MCF 10A (cell line): ENCODE data around the gene PCCA. TPM values are rescaled to one million over a fixed set of nuclear protein-coding genes. Genes with fewer than 3 reads are reported as not detected.
A peak's percentile ranks its signal among the peaks of the same experiment; 100 is the strongest.

Experiments
- BruUV-seq: library from RNA; stranded (reverse); fragments of 400-500 nt; replicated peaks from 2 replicates; lab custom pipeline; 2021; lab: Mats Ljungman, UMichigan
- CTCF ChIA-PET: fragments of 300-600 bp; sonication (Branson Sonifier 250); formaldehyde crosslinking; extraction: SDS; loops from one replicate; lab custom pipeline; 2021; ENCODE audit warnings: antibody characterized with exemption, inconsistent platforms; lab: Yijun Ruan, JAX
- POLR2A ChIA-PET: fragments of 300-600, 350-650 bp; sonication (Branson Sonifier 250); formaldehyde crosslinking; extraction: SDS; loops from one replicate; lab custom pipeline; 2020; ENCODE audit warnings: antibody characterized with exemption, inconsistent platforms; lab: Yijun Ruan, JAX
- DNase-seq: peaks from one replicate; pipeline ENCODE4 v3.0.0-alpha.2; 2018; ENCODE audit not compliant: unreplicated experiment
- H3K27ac Mint-ChIP-seq: one replicate; pipeline ENCODE4 v1.8.0; 2022; ENCODE audit warnings: mild to moderate bottlenecking, low read depth, mixed read lengths; ENCODE audit not compliant: unreplicated experiment
- H3K27me3 Mint-ChIP-seq: one replicate; pipeline ENCODE4 v1.8.0; 2022; ENCODE audit warnings: mixed read lengths; ENCODE audit not compliant: insufficient read depth, unreplicated experiment
- H3K36me3 Mint-ChIP-seq: one replicate; pipeline ENCODE4 v1.8.0; 2022; ENCODE audit warnings: mild to moderate bottlenecking, moderate library complexity, mixed read lengths; ENCODE audit not compliant: insufficient read depth, unreplicated experiment
- H3K4me1 Mint-ChIP-seq: one replicate; pipeline ENCODE4 v1.8.0; 2022; ENCODE audit warnings: mixed read lengths; ENCODE audit not compliant: insufficient read depth, unreplicated experiment
- H3K4me3 Mint-ChIP-seq: one replicate; pipeline ENCODE4 v1.8.0; 2022; ENCODE audit warnings: mild to moderate bottlenecking, moderate library complexity, mixed read lengths; ENCODE audit not compliant: unreplicated experiment
- H3K9me3 Mint-ChIP-seq: one replicate; pipeline ENCODE4 v1.8.0; 2022; ENCODE audit warnings: mixed read lengths; ENCODE audit not compliant: unreplicated experiment
- intact Hi-C: fragments of 100-400 bp; cut with micrococcal nuclease; formaldehyde crosslinking; loops from 2 replicates; pipeline ENCODE4 v1.14.1; 2022
- total RNA-seq: library from RNA; stranded (reverse); gene quantifications from 2 replicates; pipeline ENCODE4 v1.2.3, GENCODE V29; 2022
- TF ChIP-seq, protein P1 (sequence below): fragments of 200-600 bp; IDR thresholded peaks from one replicate; pipeline ENCODE4 v1.8.0; 2022; ENCODE audit warnings: antibody characterized with exemption, mild to moderate bottlenecking; ENCODE audit not compliant: unreplicated experiment

The PCCA gene
- total RNA-seq, 1 experiment from 2014 or later = 23.4 TPM

DNA sequence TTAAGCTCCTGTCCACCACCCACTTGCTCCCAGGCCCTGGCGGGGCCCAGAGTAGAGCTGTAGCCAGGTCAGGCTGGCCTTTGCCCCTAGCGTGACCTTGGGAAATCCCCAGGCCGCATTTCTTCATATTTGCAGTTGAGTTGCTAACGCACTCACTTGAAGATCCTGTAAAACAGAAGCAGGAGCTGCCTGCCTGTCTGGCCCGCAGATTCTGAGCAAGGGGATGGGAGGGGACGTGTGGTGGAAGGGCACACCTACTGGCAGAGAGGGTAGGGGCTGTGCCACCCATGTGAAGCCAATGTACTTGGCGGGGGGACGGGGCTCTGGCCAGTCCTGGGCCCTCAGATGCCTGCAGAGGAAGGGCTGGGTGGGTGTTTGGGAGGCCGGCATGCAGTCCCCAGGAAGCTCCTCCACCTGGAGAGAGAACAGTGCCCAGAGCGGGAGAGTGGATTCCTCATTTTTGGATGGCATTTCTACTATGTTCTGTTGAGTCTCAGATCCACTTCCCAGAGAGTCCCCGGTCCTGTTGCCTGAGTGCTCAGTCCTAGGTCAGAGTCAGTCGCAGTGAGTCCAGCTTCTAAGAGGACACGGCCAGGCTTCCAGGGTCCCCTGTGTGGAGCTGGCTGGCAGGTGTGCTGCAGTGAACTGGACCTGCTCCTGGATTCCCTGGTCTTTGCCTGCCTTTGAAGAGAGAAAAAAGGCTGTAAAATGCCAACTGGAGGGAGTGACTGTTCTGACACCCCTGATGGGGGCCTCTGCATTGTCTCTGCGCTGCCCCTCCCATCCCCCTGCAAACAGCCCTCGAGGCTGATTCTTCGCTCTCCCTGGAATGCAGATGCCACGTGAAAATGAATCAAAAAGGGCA is 436.8 kb downstream of the PCCA start:
- ChIA-PET POLR2A (no interaction called here), CTCF (interaction anchor here (1.4 to 3.0 kb wide), 2 partner anchors 11 to 18 kb away, joined by 4 to 19 read pairs; no protein-coding TSS in a partner anchor)
- no peaks in the 10 kb centered on the region for H3K27me3 Mint-ChIP-seq
- H3K27ac Mint-ChIP-seq = no peak overlapping the region
- H3K4me3 Mint-ChIP-seq = no peak overlapping the region
- no peaks in the 10 kb centered on the region for H3K4me1 Mint-ChIP-seq
- intact Hi-C loops = no loop called here
- peaks cover 17% of the 10 kb centered on the region for H3K36me3 Mint-ChIP-seq
- BruUV-seq = no TSS peak
- H3K9me3 Mint-ChIP-seq = no peaks in the 10 kb centered on the region
- TF ChIP-seq, protein P1, sequence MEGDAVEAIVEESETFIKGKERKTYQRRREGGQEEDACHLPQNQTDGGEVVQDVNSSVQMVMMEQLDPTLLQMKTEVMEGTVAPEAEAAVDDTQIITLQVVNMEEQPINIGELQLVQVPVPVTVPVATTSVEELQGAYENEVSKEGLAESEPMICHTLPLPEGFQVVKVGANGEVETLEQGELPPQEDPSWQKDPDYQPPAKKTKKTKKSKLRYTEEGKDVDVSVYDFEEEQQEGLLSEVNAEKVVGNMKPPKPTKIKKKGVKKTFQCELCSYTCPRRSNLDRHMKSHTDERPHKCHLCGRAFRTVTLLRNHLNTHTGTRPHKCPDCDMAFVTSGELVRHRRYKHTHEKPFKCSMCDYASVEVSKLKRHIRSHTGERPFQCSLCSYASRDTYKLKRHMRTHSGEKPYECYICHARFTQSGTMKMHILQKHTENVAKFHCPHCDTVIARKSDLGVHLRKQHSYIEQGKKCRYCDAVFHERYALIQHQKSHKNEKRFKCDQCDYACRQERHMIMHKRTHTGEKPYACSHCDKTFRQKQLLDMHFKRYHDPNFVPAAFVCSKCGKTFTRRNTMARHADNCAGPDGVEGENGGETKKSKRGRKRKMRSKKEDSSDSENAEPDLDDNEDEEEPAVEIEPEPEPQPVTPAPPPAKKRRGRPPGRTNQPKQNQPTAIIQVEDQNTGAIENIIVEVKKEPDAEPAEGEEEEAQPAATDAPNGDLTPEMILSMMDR = no peak
- DNase-seq = no peak

DNA sequence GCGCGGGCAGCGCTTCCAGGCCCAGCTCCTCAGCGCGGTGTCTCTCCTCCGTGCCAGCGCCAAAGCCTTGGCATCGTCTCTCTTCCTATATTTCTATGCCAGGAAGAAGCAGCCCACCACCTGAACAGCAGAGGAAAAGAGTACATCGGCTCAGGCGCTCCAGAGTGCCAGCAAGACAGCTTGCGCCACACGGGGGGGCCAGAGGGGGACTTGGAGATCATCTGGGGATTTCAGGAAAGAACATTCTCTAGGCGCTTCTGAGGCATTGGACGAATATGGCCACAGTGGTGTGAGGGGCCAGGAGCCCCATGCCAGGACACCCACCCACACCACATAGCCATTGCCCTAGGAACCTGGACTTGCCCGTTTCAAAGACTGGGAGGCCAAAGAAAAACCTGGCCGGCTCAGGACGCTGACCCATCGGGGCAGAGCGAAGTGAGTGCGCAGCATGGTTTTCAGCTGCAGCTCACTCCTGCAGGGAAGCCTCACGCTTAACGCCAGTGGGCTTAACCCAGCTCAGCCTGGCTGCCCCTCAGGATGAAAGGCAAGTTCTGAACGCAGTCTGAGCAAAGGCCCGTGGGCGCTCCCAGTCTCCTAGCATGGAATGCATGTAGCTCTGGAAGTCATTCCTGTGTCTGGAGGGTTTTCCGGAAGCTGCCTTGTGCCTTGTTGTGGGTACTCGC is 437.6 kb downstream of the PCCA start:
- no TSS peak for BruUV-seq
- Mint-ChIP-seq H3K27me3 (no peaks in the 10 kb centered on the region), H3K36me3 (peaks cover 18% of the 10 kb centered on the region), H3K27ac (peak overlapping the region; percentile 19), H3K9me3 (no peaks in the 10 kb centered on the region), H3K4me1 (no peaks in the 10 kb centered on the region), H3K4me3 (no peak overlapping the region)
- POLR2A ChIA-PET = no interaction called here
- TF ChIP-seq, protein P1 = no peak
- CTCF ChIA-PET = interaction anchor here (3.0 kb wide), 1 partner anchor 12 kb away, joined by 19 read pairs; no protein-coding TSS in a partner anchor
- no peak for DNase-seq
- intact Hi-C loops = no loop called here

DNA sequence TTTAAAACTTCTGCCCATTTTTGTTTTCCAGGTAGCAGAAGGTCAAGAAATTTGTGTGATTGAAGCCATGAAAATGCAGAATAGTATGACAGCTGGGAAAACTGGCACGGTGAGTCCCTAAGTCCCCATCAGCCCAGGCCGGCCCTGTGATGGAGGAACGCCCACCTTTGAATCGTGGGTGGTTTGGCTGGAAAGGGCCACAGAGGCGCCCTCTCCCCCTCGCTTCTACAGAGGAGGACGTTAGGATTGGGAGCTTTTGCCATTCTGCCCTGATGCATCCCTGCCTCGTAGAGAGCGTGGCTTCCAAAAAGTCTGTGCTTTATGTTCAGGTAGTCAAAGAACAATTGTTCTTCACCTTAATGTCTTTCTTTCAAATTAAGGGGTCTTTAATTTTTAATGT is 438.8 kb downstream of the PCCA start:
- intact Hi-C loops = no loop called here
- Mint-ChIP-seq H3K9me3 (no peaks in the 10 kb centered on the region), H3K36me3 (peaks cover 18% of the 10 kb centered on the region), H3K27ac (no peak overlapping the region), H3K4me1 (no peaks in the 10 kb centered on the region), H3K27me3 (no peaks in the 10 kb centered on the region), H3K4me3 (no peak overlapping the region)
- no peak for DNase-seq
- BruUV-seq = no TSS peak
- ChIA-PET POLR2A (no interaction called here), CTCF (no interaction called here)
- TF ChIP-seq, protein P1 = no peak

DNA sequence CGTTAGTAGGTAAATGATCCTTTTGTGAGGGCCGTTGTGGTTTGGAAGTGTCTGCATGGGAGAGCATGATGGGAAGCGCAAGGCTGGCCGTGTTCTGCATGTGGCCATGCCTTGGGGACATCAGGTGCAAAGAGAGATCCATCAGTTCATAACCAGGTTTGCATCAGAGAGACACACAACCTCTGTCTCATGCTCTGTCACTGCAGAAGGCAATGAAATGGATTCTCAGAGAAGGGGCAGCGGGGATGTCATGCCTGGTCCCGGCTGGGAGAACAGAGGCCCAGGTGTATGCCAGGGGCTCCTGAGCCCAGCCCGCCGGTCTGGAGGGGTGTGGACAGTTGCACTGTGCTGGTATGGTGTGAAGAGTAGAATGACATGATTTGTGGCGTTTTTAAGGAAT is 439.5 kb downstream of the PCCA start:
- H3K36me3 Mint-ChIP-seq = peaks cover 18% of the 10 kb centered on the region
- H3K4me1 Mint-ChIP-seq = no peaks in the 10 kb centered on the region
- no peak overlapping the region for H3K4me3 Mint-ChIP-seq
- no peak for DNase-seq
- no TSS peak for BruUV-seq
- CTCF ChIA-PET = no interaction called here
- intact Hi-C loops = no loop called here
- H3K27ac Mint-ChIP-seq = no peak overlapping the region
- POLR2A ChIA-PET = no interaction called here
- H3K27me3 Mint-ChIP-seq = no peaks in the 10 kb centered on the region
- H3K9me3 Mint-ChIP-seq = no peaks in the 10 kb centered on the region
- TF ChIP-seq, protein P1 = no peak
